Mesothelial cell of epicardium (in vitro differentiated cells): ENCODE results near the gene METTL16. TPM values are rescaled to one million over a fixed set of nuclear protein-coding genes. Genes with fewer than 3 reads are reported as not detected.
A peak's percentile ranks its signal among the peaks of the same experiment; 100 is the strongest.
"Not testable (repeated sequence)": the region's sequence is repeated elsewhere in the genome, so short reads cannot be mapped to it uniquely, and the experiment has no call there.

ENCODE experiments used
- DNase-seq, 2 experiments: peaks; one replicate each; pipeline ENCODE4 v3.0.0; 2021; ENCODE audit warnings: low spot score in 2 of 2; ENCODE audit not compliant: unreplicated experiment in 2 of 2
- H3K27ac Mint-ChIP-seq: 2 replicates; pipeline ENCODE4 v1.8.0; 2021; ENCODE audit warnings: mixed read lengths
- H3K27me3 Mint-ChIP-seq: 2 replicates; pipeline ENCODE4 v1.8.0; 2021; ENCODE audit warnings: low read depth, mixed read lengths
- H3K36me3 Mint-ChIP-seq: 2 replicates; pipeline ENCODE4 v1.8.0; 2021; ENCODE audit warnings: mixed read lengths
- H3K4me1 Mint-ChIP-seq: 2 replicates; pipeline ENCODE4 v1.8.0; 2021; ENCODE audit warnings: mixed read lengths
- H3K4me3 Mint-ChIP-seq: 2 replicates; pipeline ENCODE4 v1.8.0; 2021; ENCODE audit warnings: mild to moderate bottlenecking, moderate library complexity, mixed read lengths
- H3K9me3 Mint-ChIP-seq: 2 replicates; pipeline ENCODE4 v1.8.0; 2021; ENCODE audit warnings: mixed read lengths
- total RNA-seq: library from RNA; stranded (reverse); gene quantifications from 3 replicates; pipeline ENCODE4 v1.2.1, GENCODE V29; 2021
- TF ChIP-seq, protein P1 (sequence below): fragments of 200-600 bp; sonication (generic); IDR thresholded peaks from one replicate; pipeline ENCODE4 v1.5.0; 2021; ENCODE audit warnings: antibody characterized with exemption; ENCODE audit not compliant: unreplicated experiment

METTL16 gene, protein sequence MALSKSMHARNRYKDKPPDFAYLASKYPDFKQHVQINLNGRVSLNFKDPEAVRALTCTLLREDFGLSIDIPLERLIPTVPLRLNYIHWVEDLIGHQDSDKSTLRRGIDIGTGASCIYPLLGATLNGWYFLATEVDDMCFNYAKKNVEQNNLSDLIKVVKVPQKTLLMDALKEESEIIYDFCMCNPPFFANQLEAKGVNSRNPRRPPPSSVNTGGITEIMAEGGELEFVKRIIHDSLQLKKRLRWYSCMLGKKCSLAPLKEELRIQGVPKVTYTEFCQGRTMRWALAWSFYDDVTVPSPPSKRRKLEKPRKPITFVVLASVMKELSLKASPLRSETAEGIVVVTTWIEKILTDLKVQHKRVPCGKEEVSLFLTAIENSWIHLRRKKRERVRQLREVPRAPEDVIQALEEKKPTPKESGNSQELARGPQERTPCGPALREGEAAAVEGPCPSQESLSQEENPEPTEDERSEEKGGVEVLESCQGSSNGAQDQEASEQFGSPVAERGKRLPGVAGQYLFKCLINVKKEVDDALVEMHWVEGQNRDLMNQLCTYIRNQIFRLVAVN
- total RNA-seq = 39.6 to 42.3 TPM (median 41.8 TPM) in 3 replicates

GRCh38 chr17:2511462-2512369, at the start of gene METTL16:
Gene METTL16, minus strand, starts transcription at chr17:2511888. Its CDS starts 9,557 bp downstream, at chr17:2502331.
- Mint-ChIP-seq H3K27me3 (no peaks in the 10 kb centered on the region), H3K27ac (no peak within 1 kb of the TSS)
- TF ChIP-seq, protein P1, sequence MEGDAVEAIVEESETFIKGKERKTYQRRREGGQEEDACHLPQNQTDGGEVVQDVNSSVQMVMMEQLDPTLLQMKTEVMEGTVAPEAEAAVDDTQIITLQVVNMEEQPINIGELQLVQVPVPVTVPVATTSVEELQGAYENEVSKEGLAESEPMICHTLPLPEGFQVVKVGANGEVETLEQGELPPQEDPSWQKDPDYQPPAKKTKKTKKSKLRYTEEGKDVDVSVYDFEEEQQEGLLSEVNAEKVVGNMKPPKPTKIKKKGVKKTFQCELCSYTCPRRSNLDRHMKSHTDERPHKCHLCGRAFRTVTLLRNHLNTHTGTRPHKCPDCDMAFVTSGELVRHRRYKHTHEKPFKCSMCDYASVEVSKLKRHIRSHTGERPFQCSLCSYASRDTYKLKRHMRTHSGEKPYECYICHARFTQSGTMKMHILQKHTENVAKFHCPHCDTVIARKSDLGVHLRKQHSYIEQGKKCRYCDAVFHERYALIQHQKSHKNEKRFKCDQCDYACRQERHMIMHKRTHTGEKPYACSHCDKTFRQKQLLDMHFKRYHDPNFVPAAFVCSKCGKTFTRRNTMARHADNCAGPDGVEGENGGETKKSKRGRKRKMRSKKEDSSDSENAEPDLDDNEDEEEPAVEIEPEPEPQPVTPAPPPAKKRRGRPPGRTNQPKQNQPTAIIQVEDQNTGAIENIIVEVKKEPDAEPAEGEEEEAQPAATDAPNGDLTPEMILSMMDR = no peak

GRCh38 chr17:2560658-2561057, 49.0 kb upstream of the METTL16 start:
- TF ChIP-seq, protein P1 = no peak

More at GRCh38 chr17:2511462-2512369, at the start of gene METTL16:
- DNase-seq = peak; percentile 93 to 97
- Mint-ChIP-seq H3K4me3 (no peak within 1 kb of the TSS), H3K36me3 (peaks cover 15% of the 10 kb centered on the region), H3K4me1 (no peaks in the 10 kb centered on the region), H3K9me3 (peaks cover 4% of the 10 kb centered on the region)

GRCh38 chr17:2551928-2552327, 40.2 kb upstream of the METTL16 start:
- H3K4me3 Mint-ChIP-seq = no peak overlapping the region
- no peak for DNase-seq
- H3K9me3 Mint-ChIP-seq = no peaks in the 10 kb centered on the region
- H3K36me3 Mint-ChIP-seq = no peaks in the 10 kb centered on the region
- H3K27ac Mint-ChIP-seq = no peak overlapping the region
- TF ChIP-seq, protein P1 = no peak
- peaks cover 3% of the 10 kb centered on the region for H3K4me1 Mint-ChIP-seq
- H3K27me3 Mint-ChIP-seq = peaks cover 10% of the 10 kb centered on the region

More at GRCh38 chr17:2560658-2561057, 49.0 kb upstream of the METTL16 start:
- Mint-ChIP-seq H3K27ac (no peak overlapping the region), H3K4me1 (peaks cover 4% of the 10 kb centered on the region), H3K27me3 (no peaks in the 10 kb centered on the region), H3K36me3 (no peaks in the 10 kb centered on the region), H3K4me3 (no peak overlapping the region), H3K9me3 (no peaks in the 10 kb centered on the region)
- no peak for DNase-seq

DNA sequence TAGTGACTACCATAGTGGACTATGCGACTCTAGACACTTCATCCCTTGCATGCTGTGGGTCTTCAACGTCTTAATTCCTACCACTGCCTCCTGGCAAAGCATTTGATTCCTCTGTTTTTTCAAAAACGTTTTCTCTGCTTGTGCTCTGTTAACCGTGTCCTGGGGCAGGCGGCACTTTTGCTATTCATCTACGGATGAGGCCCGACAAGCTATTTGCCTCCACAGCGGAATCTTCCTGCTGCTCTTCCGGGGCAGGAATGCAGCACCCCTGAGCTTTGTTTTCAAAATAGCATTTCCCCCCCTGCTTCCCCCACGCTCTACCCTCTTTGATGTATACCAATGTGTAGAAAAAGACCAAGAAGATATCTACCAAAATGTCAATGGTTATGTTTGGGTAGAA, 39.8 kb upstream of the METTL16 start:
- no peak for DNase-seq
- H3K4me3 Mint-ChIP-seq = no peak overlapping the region
- H3K9me3 Mint-ChIP-seq = no peaks in the 10 kb centered on the region
- peaks cover 10% of the 10 kb centered on the region for H3K27me3 Mint-ChIP-seq
- H3K27ac Mint-ChIP-seq = no peak overlapping the region
- TF ChIP-seq, protein P1 = no peak
- no peaks in the 10 kb centered on the region for H3K36me3 Mint-ChIP-seq
- peaks cover 3% of the 10 kb centered on the region for H3K4me1 Mint-ChIP-seq

DNA sequence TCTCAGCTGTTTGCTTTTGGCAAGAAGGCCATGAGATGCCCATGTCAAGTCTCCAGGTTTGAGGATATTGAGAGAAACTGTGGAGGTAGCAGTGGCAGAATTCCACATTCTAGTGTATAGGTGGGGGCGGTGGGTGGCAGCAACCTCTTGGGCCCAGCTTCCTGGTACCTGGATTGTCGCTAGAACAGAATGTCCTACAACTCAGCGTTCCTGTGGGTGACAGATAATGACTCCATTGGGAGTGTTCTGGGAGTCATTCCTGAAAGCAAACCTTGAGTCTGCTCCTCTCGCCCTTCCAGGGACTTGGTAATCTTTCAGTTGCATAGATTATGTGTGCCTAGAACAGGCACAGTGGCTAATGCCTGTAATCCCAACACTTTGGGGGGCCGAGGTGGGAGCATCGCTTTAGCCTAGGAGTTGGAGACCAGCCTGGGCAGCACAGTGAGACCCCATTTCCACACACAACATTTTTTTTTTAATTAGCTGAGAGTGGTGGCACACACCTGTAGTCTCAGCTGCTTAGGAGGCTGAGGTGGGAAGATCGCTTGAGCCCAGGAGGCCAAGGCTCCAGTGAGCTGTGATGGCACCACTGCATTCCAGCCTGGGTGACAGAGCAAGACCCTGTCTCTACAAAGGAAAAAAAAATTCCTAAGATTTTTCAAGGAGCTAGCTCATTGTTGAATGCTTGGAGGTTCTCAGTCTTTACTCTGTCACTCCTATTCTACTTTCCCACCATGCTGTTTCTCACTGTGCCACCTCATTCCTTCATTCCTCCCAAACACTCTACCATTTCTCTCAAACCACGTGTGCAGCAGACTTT, 37.9 kb upstream of the METTL16 start:
- Mint-ChIP-seq H3K9me3 (no peaks in the 10 kb centered on the region), H3K4me1 (peaks cover 3% of the 10 kb centered on the region), H3K27me3 (peaks cover 10% of the 10 kb centered on the region), H3K4me3 (no peak overlapping the region), H3K36me3 (no peaks in the 10 kb centered on the region), H3K27ac (no peak overlapping the region)
- TF ChIP-seq, protein P1 = no peak
- no peak for DNase-seq

DNA sequence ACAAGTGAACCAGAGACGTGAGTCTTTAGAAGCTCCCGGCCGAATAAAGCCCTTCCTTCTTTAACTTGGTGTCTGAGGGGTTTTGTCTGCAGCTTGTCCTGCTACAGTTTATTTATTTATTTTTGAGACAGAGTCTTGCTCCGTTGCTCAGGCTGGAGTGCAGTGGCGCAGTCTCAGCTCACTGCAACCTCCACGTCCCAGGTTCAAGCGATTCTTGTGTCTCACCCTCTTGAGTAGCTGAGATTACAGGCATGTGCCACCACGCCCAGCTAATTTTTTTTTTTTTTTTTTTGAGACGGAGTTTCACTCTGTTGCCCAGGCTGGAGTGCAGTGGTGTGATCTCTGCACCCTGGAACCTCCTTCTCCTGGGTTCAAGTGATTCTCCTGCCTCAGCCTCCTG, 36.3 kb upstream of the METTL16 start:
- not testable (repeated sequence) for DNase-seq, H3K27ac Mint-ChIP-seq, H3K36me3 Mint-ChIP-seq, H3K27me3 Mint-ChIP-seq, H3K4me3 Mint-ChIP-seq, H3K4me1 Mint-ChIP-seq, H3K9me3 Mint-ChIP-seq
